ENCODE measurements around the gene EXOC3L2.

- TF ChIP-seq POLR2AphosphoS5 (IDR thresholded peaks at IDR 0.05; ENCODE audit: insufficient read depth, low read depth, low read length) = no peak
- no peak for TF ChIP-seq CTCF (IDR thresholded peaks at IDR 0.05; ENCODE audit: extremely low read depth in 1 of 2, insufficient read depth in 1 of 2, low read depth in 1 of 2, low read length in 2 of 2)
- no peak for TF ChIP-seq POLR2A (IDR thresholded peaks at IDR 0.05; ENCODE audit: low read depth, low read length)
Measured at GRCh38 chr19:45169602-45170001, 75.6 kb downstream of the EXOC3L2 start.
